NCI-H1092 (cell line): Measurements from ENCODE around the gene PRR5L.
A peak's percentile ranks its signal among the peaks of the same experiment; 100 is the strongest.

ENCODE experiments used
- DNase-seq: peaks from one replicate; lab custom pipeline; 2025; lab: John Stamatoyannopoulos, UW

PRR5L gene

DNA sequence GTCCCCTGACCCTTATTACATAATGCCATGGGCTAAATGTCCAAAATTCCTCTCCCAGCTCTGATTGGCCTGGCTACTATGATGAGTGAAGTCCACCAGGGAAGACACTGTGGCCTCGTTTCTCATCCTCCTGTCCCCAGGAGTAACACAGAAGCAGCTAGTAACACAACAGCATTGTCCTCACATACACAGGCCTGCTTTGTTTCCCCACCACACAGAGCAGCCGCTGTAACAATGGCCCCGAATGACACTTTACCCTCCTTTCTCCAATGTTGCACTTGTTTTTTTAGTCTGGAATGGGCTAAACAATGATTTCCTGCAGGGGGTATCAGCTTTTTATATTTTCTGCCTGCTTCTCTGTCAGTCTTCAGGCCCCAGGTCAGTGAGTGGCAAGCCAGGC, at the start of gene PRR5L:
Gene PRR5L, plus strand, starts transcription at position 363 of the 400 bp plus-strand sequence. CDS start 104,834 bp downstream, outside the sequence.
- no peak for DNase-seq

DNA sequence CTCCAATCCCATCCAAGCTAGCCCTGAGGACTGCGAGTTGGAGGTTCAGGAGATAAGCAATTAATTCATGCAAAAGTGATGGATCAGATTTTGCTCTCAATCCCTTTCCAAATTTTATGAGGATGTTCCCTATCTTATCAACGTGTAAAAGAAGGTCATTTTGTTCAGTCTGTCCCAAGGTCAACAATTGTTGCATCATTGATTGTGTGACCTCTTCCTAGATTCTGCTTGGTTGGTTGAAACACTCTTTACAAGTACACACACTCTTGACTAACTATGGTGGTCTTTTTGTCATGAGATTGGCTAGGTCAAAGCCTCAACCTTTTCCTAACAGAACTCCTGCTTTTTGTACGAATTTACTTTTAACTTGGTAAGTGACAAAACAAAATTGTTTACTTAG, 48.6 kb upstream of the PRR5L start:
- no peak for DNase-seq

DNA sequence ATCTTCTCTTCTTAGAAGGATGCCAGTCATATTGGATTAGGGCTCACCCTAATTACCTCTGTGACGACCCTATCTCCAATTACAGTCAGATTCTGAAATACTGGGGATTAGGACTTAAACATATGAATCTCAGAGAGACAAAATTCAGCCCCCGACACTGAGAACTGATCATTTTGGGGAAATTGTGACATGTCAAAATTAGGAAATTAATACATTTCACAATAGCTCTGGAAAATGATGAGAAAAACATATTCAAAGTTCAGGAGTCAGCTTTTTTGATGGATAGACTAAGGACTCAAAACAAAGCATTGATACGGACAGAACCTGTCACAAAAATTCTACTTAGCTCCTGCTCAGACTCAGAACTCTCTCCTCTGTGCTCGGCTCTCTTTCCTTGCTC, 47.7 kb upstream of the PRR5L start:
- DNase-seq: no peak

DNA sequence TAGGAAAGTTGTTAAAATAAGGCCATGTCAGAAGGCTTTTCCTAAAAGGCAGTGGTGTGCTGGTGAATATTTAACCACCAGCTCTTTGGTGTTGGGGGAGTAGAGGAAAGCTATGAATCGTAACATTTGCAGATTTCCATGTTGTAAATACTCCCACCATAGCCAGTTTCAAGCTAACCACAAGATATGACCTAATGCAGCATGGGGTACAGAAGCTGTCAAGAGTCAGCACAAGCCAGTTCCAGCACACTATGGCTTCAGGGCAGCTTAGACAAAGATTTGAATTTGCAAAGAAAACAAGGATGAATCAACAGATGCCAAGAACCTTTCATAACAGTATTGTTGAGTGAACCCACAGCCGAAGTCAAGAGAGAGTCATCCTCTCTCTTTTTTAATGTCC, 46.8 kb upstream of the PRR5L start:
- no peak for DNase-seq

GRCh38 chr11:36251823-36252222, 44.3 kb upstream of the PRR5L start:
- no peak for DNase-seq

DNA sequence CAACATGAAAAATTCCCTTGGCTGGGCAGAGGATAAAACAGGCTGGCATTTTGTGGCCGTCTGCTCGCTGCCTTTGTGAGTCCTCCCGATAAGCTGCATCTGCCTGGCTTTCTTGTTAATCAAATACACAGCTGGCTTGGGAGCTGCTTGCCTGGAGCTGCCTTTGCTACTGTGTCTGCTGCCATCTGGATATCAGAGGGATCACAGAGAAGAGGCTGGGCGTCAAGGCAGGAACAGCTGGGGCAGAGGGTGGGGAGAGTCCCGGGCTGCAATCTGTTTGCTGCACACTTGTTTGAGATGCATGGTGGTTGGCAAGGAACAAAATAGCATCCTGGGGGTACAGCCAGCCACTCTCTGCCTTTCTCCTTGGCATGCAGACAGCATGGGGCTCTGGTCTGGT, 42.9 kb upstream of the PRR5L start:
- no peak for DNase-seq

DNA sequence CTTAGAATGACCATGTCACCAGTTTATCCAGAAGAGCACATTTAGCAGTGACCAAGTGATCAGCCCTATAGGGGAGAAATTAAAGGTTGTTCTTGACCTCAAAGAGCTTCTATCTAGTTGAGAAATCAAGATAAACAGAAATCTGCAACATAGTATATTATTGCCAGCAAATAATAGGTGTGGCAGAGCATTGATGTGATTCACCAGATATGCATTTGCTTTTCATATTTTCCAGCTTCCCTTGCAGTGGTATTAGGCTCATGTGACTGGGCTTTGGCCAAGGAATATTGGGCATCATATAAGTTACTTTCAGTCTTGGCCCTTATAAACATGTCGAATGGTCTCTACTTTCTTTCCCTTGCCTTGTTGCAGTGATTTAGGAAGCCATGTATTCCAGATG, 41.4 kb upstream of the PRR5L start:
- DNase-seq: no peak

- DNase-seq: no peak
These were observed 38.7 kb upstream of the PRR5L start for GRCh38 chr11:36257351-36257750.

DNA sequence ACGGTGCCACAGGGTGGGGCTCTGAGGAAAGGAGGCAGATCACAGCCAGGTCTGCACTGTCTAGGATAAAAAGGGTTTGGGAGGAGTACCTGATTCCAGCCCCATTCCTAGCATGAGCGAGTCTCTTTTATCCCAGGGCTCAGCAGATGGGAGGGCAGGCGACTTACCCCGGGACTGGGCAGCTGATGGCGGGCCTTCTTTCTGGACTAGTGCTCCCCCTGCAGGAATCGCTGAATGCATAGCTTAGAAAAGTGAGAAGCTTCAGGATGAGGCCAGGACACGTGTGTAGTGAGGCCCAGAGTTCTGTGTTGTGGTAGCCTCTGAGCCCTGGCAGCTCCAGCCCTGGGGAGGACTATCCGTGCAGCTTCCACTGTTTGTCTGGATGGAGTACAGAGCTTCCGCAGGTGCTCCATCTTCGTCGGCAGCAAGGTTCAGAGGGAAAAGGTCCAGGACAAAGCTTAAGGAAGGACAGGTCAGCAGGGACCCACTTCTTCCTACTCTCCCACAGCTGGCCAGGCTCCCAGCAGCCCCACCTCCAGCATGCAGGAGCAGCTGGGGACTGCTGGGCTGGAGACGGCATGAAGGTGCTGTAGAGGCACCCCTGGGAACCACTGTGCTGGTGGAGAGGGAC, 37.2 kb upstream of the PRR5L start:
- DNase-seq: no peak

- no peak for DNase-seq
These were observed 35.0 kb upstream of the PRR5L start for GRCh38 chr11:36261094-36261493.

GRCh38 chr11:36264011-36264972, 31.8 kb upstream of the PRR5L start:
- DNase-seq: no peak

DNA sequence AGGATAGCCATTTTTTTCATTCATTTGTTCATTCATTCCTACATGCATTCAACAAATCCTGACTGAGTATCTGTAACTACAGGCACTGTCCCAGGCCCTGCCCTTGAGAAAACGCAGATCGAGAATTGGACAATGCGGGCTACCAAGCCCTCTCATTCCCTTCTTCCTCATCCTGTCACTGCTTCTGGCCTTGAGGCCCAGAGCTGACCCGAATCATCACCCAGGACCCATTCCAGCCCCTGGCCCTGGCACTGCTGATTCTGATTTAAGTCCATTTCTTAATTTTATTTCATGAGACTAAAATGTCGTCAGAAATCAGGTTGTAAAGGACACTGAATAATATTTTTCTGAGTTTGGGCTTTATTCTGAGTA, 31.1 kb upstream of the PRR5L start:
- DNase-seq: no peak

GRCh38 chr11:36265793-36266628, 30.1 kb upstream of the PRR5L start:
- peak; percentile 30 for DNase-seq

- DNase-seq: no peak
These were observed 29.3 kb upstream of the PRR5L start for GRCh38 chr11:36266767-36267166.

DNA sequence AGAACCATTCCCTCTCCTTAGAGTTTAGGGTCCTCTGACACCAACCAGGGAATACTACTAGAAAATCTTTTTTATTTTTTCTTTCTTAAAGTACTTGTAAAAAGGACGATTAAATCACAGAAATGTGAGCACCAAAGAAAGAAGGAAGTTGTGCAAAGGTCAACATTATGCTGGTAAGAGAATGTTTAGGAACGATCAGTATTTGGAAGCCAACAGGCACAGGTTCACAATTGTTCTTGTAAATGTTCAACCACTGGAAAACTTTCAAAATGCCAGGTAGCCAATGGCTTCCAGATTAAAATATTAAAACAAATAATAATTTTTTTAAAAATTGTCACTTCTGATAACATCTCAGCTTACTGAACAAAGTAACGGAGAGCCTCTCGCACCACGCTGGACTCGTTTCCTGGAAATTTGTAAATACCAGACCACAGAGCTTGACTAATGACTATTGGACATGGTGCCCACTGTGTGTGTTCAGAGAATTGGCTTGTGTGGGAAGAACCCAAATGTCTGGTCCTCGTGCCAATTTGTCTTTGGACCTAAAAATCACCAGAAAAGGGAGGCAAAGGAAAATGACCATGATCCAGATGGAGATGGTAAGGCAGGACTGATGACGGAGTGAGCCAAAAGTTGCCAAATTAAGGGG, 27.6 kb upstream of the PRR5L start:
- DNase-seq: no peak

GRCh38 chr11:36270701-36271100, 25.4 kb upstream of the PRR5L start:
- DNase-seq: no peak

DNA sequence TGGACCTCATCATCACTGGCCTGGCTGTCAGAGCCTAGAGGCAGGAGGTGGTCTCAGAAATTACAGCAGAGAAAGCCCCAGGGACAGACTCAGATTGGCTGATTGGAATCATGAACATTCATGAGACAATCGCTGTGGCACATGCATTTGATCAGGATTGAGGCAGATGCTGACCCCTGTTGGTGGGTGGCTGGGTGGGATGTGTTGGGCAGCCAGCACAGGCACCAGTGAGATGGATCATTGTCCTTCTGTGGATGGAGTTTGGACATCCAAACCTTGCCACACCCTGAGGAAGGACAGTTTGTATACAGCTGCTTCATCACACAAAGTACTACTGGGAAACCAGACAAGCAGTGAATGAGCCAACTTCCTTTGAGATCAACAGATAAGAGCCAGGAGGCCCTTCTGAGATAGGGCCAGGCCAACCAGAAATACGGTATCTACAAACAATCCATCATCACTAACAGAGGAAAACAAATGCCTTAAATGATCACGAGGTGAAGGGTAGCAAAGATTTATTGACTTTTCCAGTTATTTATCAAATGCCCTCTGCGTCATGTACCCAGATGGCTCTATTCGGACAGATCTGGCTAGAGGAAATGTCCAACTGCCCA, 24.2 kb upstream of the PRR5L start:
- DNase-seq: no peak

- DNase-seq: peak; percentile 70
These were observed 23.0 kb upstream of the PRR5L start for GRCh38 chr11:36273110-36273509.

GRCh38 chr11:36274414-36274813, 21.7 kb upstream of the PRR5L start:
- DNase-seq: no peak

- DNase-seq: no peak
These were observed 17.4 kb upstream of the PRR5L start for GRCh38 chr11:36278531-36279282.

DNA sequence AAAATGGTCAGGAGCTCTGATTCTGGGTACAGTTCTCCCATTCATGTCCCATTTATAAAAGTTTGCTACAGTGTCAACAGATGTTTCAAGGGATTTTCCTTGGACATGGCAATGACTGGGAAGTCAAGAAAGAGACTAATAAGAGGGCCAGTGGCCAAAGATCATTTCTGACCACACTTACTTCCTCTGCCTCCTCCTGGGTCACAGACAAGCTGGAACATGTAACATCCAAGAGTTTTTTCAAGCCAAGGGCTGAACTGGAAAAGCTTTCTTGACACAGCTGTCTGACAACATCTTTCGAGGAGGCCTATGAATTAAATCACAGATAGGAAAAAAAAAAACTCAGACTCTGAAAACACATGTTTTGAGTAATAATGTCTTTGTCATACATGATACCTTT, 15.6 kb upstream of the PRR5L start:
- DNase-seq: no peak
